Progenitor cell of endocrine pancreas (in vitro differentiated cells): ENCODE measurements around the gene WDR31. TPM values are rescaled to one million over a fixed set of nuclear protein-coding genes. Genes with fewer than 3 reads are reported as not detected.

Experiments
- DNase-seq: peaks from one replicate; pipeline ENCODE4 v3.0.0; 2021; ENCODE audit warnings: low spot score; ENCODE audit not compliant: unreplicated experiment
- H3K27ac Mint-ChIP-seq: 2 replicates; pipeline ENCODE4 v1.8.0; 2021; ENCODE audit warnings: mild to moderate bottlenecking, moderate library complexity, mixed read lengths
- H3K27me3 Mint-ChIP-seq: 2 replicates; pipeline ENCODE4 v1.8.0; 2021; ENCODE audit warnings: mixed read lengths
- H3K36me3 Mint-ChIP-seq: 2 replicates; pipeline ENCODE4 v1.8.0; 2022; ENCODE audit warnings: mixed read lengths; ENCODE audit not compliant: insufficient read depth
- H3K4me1 Mint-ChIP-seq: 2 replicates; pipeline ENCODE4 v1.8.0; 2021; ENCODE audit warnings: low read depth, mixed read lengths
- H3K4me3 Mint-ChIP-seq: 2 replicates; pipeline ENCODE4 v1.8.0; 2021; ENCODE audit warnings: low read depth, mild to moderate bottlenecking, moderate library complexity, mixed read lengths
- H3K9me3 Mint-ChIP-seq: 2 replicates; pipeline ENCODE4 v1.8.0; 2021; ENCODE audit warnings: low read depth, mixed read lengths
- CTCF ChIP-seq: fragments of 200-600 bp; sonication (generic); IDR thresholded peaks from one replicate; pipeline ENCODE4 v1.5.0; 2021; ENCODE audit warnings: antibody characterized with exemption, mild to moderate bottlenecking; ENCODE audit not compliant: unreplicated experiment
- total RNA-seq: library from RNA; stranded (reverse); gene quantifications from 2 replicates; pipeline ENCODE4 v1.2.1, GENCODE V29; 2021

The WDR31 gene
- total RNA-seq, 1 donor from 2014 or later = 5.7 TPM

- DNase-seq = peak; percentile 22
- H3K9me3 Mint-ChIP-seq = no peaks in the 10 kb centered on the region
- no peak overlapping the region for H3K4me3 Mint-ChIP-seq
- H3K27ac Mint-ChIP-seq = no peak overlapping the region
- H3K4me1 Mint-ChIP-seq = peaks cover 8% of the 10 kb centered on the region
- H3K27me3 Mint-ChIP-seq = no peaks in the 10 kb centered on the region
- H3K36me3 Mint-ChIP-seq = peaks cover 13% of the 10 kb centered on the region
- TF ChIP-seq CTCF = peak; percentile 82
These were observed 65.5 kb downstream of the WDR31 start for GRCh38 chr9:113274474-113275156.

- peaks cover 5% of the 10 kb centered on the region for H3K4me1 Mint-ChIP-seq
- no peaks in the 10 kb centered on the region for H3K27me3 Mint-ChIP-seq
- H3K4me3 Mint-ChIP-seq = no peak overlapping the region
- peaks cover 15% of the 10 kb centered on the region for H3K36me3 Mint-ChIP-seq
- no peak for DNase-seq
- H3K27ac Mint-ChIP-seq = no peak overlapping the region
- TF ChIP-seq CTCF = no peak
- H3K9me3 Mint-ChIP-seq = no peaks in the 10 kb centered on the region
These were observed 70.2 kb downstream of the WDR31 start for GRCh38 chr9:113269871-113270270.

GRCh38 chr9:113269355-113269754 is 70.7 kb downstream of the WDR31 start:
- Mint-ChIP-seq H3K27ac (no peak overlapping the region), H3K27me3 (no peaks in the 10 kb centered on the region)
- TF ChIP-seq CTCF = no peak

GRCh38 chr9:113267911-113268566 is 72.0 kb downstream of the WDR31 start:
- H3K27ac Mint-ChIP-seq = no peak overlapping the region
- H3K9me3 Mint-ChIP-seq = no peaks in the 10 kb centered on the region
- no peak overlapping the region for H3K4me3 Mint-ChIP-seq
- DNase-seq = no peak
- TF ChIP-seq CTCF = no peak
- no peaks in the 10 kb centered on the region for H3K4me1 Mint-ChIP-seq
- H3K36me3 Mint-ChIP-seq = peaks cover 14% of the 10 kb centered on the region
- H3K27me3 Mint-ChIP-seq = no peaks in the 10 kb centered on the region

More at GRCh38 chr9:113269355-113269754, 70.7 kb downstream of the WDR31 start:
- H3K4me3 Mint-ChIP-seq = no peak overlapping the region
- peaks cover 5% of the 10 kb centered on the region for H3K4me1 Mint-ChIP-seq
- peaks cover 16% of the 10 kb centered on the region for H3K36me3 Mint-ChIP-seq
- no peak for DNase-seq
- H3K9me3 Mint-ChIP-seq = no peaks in the 10 kb centered on the region

- DNase-seq = no peak
These were observed 73.9 kb downstream of the WDR31 start for GRCh38 chr9:113266174-113266573.

More at GRCh38 chr9:113266174-113266573, 73.9 kb downstream of the WDR31 start:
- no peaks in the 10 kb centered on the region for H3K4me1 Mint-ChIP-seq
- H3K36me3 Mint-ChIP-seq = peaks cover 14% of the 10 kb centered on the region
- no peak overlapping the region for H3K27ac Mint-ChIP-seq
- H3K27me3 Mint-ChIP-seq = no peaks in the 10 kb centered on the region
- no peak overlapping the region for H3K4me3 Mint-ChIP-seq
- no peaks in the 10 kb centered on the region for H3K9me3 Mint-ChIP-seq
- TF ChIP-seq CTCF = no peak

Other genes with a start within 250 kb of the WDR31 start
- 3.0 and 3.3 TPM in 2 replicates for gene SLC31A2, start 189.3 kb downstream of the WDR31 start, total RNA-seq
- gene FKBP15, start 119.0 kb downstream of the WDR31 start, total RNA-seq = 26.9 and 29.3 TPM in 2 replicates
- gene SLC31A1, start 118.7 kb downstream of the WDR31 start, total RNA-seq = 28.2 and 28.5 TPM in 2 replicates
- 33.0 and 36.6 TPM in 2 replicates for gene CDC26, start 64.7 kb downstream of the WDR31 start, total RNA-seq
- gene PRPF4, start 64.6 kb downstream of the WDR31 start, total RNA-seq = 33.6 and 35.1 TPM in 2 replicates
- 0.26 and 0.44 TPM in 2 replicates for gene RNF183, start 36.9 kb downstream of the WDR31 start, total RNA-seq
- gene BSPRY, start 9.3 kb upstream of the WDR31 start, total RNA-seq = 18.8 and 19.7 TPM in 2 replicates
- 77.4 and 83.9 TPM in 2 replicates for gene HDHD3, start 36.7 kb upstream of the WDR31 start, total RNA-seq
- 59.3 and 64.3 TPM in 2 replicates for gene ALAD, start 61.0 kb upstream of the WDR31 start, total RNA-seq
- 36.6 and 40.5 TPM in 2 replicates for gene POLE3, start 70.4 kb upstream of the WDR31 start, total RNA-seq
- gene C9orf43, start 70.5 kb upstream of the WDR31 start, total RNA-seq = 0.51 and 1.6 TPM in 2 replicates
- gene RGS3, start 123.5 kb upstream of the WDR31 start, total RNA-seq = 39.3 and 44.2 TPM in 2 replicates